Measurements from ENCODE around the gene SAMD10. TPM values are rescaled to one million over a fixed set of nuclear protein-coding genes. Genes with fewer than 3 reads are reported as not detected.
"Not testable (repeated sequence)": the region's sequence is repeated elsewhere in the genome, so short reads cannot be mapped to it uniquely, and the experiment has no call there.

SAMD10 gene
- polyA plus RNA-seq, 4 donors: 3.6 to 7.3 (median 5.2) TPM

- Histone ChIP-seq H3K36me3 (ENCODE audit: control insufficient read depth in 3 of 3, insufficient read depth in 2 of 3, low read depth in 1 of 3, low read length in 3 of 3) (peaks cover 20 to 96% (median 29%) of the 10 kb centered on the region in 3 donors), H3K27ac (ENCODE audit: low read depth in 1 of 3, low read length in 2 of 3) (no peak overlapping the region), H3K9me3 (ENCODE audit: control insufficient read depth in 2 of 2, insufficient read depth in 1 of 2, low read depth in 1 of 2, low read length in 1 of 2) (no peaks in the 10 kb centered on the region), H3K27me3 (ENCODE audit: control insufficient read depth in 3 of 3, insufficient read depth in 3 of 3, low read length in 3 of 3) (peaks cover 0 to 12% (median 0%) of the 10 kb centered on the region in 3 donors), H3K4me3 (ENCODE audit: low read depth in 1 of 3, low read length in 3 of 3) (no peak overlapping the region), H3K4me1 (ENCODE audit: control insufficient read depth in 3 of 3, insufficient read depth in 2 of 3, low read depth in 1 of 3, low read length in 2 of 3) (peaks cover 0 to 25% (median 2%) of the 10 kb centered on the region in 3 donors)
- DNase-seq (no peak), FAIRE-seq (no peak)
- 96% methylated on average over 17 of the region's 17 CpGs for WGBS, 3 donors
Observed at GRCh38 chr20:64022671-64023360, 43.4 kb upstream of the SAMD10 start.

DNA sequence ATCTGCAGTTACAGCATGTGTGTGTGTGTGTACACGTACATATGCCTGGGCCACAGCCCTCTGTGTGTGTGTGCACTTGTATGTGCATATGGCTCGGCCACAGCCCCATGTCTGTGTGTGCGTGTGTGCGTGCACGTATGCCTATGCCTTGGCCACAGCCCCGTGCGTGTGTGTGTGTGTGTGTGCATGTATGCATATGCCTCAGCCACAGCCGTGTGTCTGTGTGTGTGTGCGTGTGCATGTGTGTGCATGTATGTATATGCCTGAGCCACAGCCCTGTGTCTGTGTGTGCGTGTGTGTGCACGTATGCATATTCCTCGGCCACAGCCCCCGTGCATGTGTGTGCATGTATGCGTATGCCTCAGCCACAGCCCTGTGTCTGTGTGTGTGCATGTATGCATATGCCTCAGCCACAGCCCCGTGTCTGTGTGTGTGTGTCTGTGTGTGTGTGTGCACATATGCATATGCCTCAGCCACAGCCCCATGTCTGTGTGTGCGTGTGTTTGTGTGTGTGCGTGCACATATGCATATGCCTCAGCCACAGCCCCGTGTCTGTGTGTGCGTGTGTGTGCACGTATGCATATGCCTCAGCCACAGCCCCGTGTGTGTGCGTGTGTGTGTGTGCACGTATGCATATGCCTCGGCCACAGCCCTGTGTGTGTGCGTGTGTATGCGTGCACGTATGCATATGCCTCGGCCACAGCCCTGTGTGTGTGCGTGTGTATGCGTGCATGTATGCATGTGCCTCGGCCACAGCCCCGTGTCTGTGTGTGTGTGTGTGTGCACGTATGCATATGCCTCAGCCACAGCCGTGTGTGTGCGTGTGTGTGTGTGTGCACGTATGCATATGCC is 41.9 kb upstream of the SAMD10 start:
- H3K9me3 ChIP-seq (ENCODE audit: control insufficient read depth in 2 of 2, insufficient read depth in 1 of 2, low read depth in 1 of 2, low read length in 1 of 2): no peaks in the 10 kb centered on the region
- H3K27ac ChIP-seq (ENCODE audit: low read depth in 1 of 3, low read length in 2 of 3): no peak overlapping the region
- H3K36me3 ChIP-seq (ENCODE audit: control insufficient read depth in 3 of 3, insufficient read depth in 2 of 3, low read depth in 1 of 3, low read length in 3 of 3): peaks cover 19 to 91% (median 25%) of the 10 kb centered on the region in 3 donors
- peaks cover 0 to 25% (median 2%) of the 10 kb centered on the region in 3 donors for H3K4me1 ChIP-seq (ENCODE audit: control insufficient read depth in 3 of 3, insufficient read depth in 2 of 3, low read depth in 1 of 3, low read length in 2 of 3)
- no peak overlapping the region for H3K4me3 ChIP-seq (ENCODE audit: low read depth in 1 of 3, low read length in 3 of 3)
- DNase-seq (no peak), FAIRE-seq (no peak)
- WGBS, 3 donors: 96 to 98% (median 96%) methylated on average over 36 of the region's 36 CpGs
- no peaks in the 10 kb centered on the region for H3K27me3 ChIP-seq (ENCODE audit: control insufficient read depth in 3 of 3, insufficient read depth in 3 of 3, low read length in 3 of 3)

DNA sequence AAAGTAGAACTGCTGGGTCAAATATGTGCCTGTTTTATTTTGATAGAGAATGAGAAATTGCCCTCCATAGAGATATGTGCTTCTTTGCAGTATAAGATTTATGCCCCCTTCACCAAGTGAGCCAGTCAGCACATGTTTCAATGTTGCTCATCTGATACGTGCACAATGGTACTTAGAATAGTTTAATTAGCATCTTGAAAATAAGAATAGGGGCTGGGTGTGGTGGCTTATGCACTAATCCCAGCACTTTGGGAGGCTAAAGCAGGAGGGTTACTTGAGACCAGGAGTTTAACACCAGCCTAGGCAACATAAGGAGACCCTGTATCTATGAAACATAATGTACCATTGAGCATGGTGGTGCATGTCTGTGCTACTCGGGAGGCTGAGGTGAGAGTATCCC is 36.2 kb upstream of the SAMD10 start:
- FAIRE-seq: no peak
- Histone ChIP-seq H3K4me1 (ENCODE audit: control insufficient read depth in 3 of 3, insufficient read depth in 2 of 3, low read depth in 1 of 3, low read length in 2 of 3) (no peaks in the 10 kb centered on the region), H3K27ac (ENCODE audit: low read depth in 1 of 3, low read length in 2 of 3) (no peak overlapping the region), H3K4me3 (ENCODE audit: low read depth in 1 of 3, low read length in 3 of 3) (no peak overlapping the region), H3K36me3 (ENCODE audit: control insufficient read depth in 3 of 3, insufficient read depth in 2 of 3, low read depth in 1 of 3, low read length in 3 of 3) (peaks cover 21 to 76% (median 31%) of the 10 kb centered on the region in 3 donors), H3K9me3 (ENCODE audit: control insufficient read depth in 2 of 2, insufficient read depth in 1 of 2, low read depth in 1 of 2, low read length in 1 of 2) (peaks cover 0 to 3% of the 10 kb centered on the region in 2 donors), H3K27me3 (ENCODE audit: control insufficient read depth in 3 of 3, insufficient read depth in 3 of 3, low read length in 3 of 3) (no peaks in the 10 kb centered on the region)
- WGBS, 3 donors: 93 to 96% (median 94%) methylated on average over 2 of the region's 2 CpGs
- no peak for DNase-seq

- 84 to 85% (median 85%) methylated on average over 9 to 10 of the region's 20 CpGs for WGBS, 3 donors
Observed at GRCh38 chr20:64012385-64013154, 33.1 kb upstream of the SAMD10 start.

GRCh38 chr20:64011366-64011779 is 31.9 kb upstream of the SAMD10 start:
- peaks cover 8 to 78% (median 25%) of the 10 kb centered on the region in 3 donors for H3K36me3 ChIP-seq (ENCODE audit: control insufficient read depth in 3 of 3, insufficient read depth in 2 of 3, low read depth in 1 of 3, low read length in 3 of 3)
- H3K9me3 ChIP-seq (ENCODE audit: control insufficient read depth in 2 of 2, insufficient read depth in 1 of 2, low read depth in 1 of 2, low read length in 1 of 2): peaks cover 0 to 13% of the 10 kb centered on the region in 2 donors
- 96 to 98% (median 96%) methylated on average over 16 of the region's 16 CpGs for WGBS, 3 donors
- DNase-seq: no peak
- H3K27me3 ChIP-seq (ENCODE audit: control insufficient read depth in 3 of 3, insufficient read depth in 3 of 3, low read length in 3 of 3): no peaks in the 10 kb centered on the region
- no peak for FAIRE-seq
- peak overlapping the region in 1 of 3 donors; percentile 69 for H3K27ac ChIP-seq (ENCODE audit: low read depth in 1 of 3, low read length in 2 of 3)
- no peaks in the 10 kb centered on the region for H3K4me1 ChIP-seq (ENCODE audit: control insufficient read depth in 3 of 3, insufficient read depth in 2 of 3, low read depth in 1 of 3, low read length in 2 of 3)
- no peak overlapping the region for H3K4me3 ChIP-seq (ENCODE audit: low read depth in 1 of 3, low read length in 3 of 3)

More at GRCh38 chr20:64012385-64013154, 33.1 kb upstream of the SAMD10 start:
- not testable (repeated sequence) for H3K27me3 ChIP-seq (ENCODE audit: control insufficient read depth in 3 of 3, insufficient read depth in 3 of 3, low read length in 3 of 3); FAIRE-seq; H3K4me1 ChIP-seq (ENCODE audit: control insufficient read depth in 3 of 3, insufficient read depth in 2 of 3, low read depth in 1 of 3, low read length in 2 of 3); DNase-seq; H3K4me3 ChIP-seq (ENCODE audit: low read depth in 1 of 3, low read length in 3 of 3)
- peaks cover 0 to 13% of the 10 kb centered on the region in 2 donors for H3K9me3 ChIP-seq (ENCODE audit: control insufficient read depth in 2 of 2, insufficient read depth in 1 of 2, low read depth in 1 of 2, low read length in 1 of 2)
- peaks cover 10 to 75% (median 27%) of the 10 kb centered on the region in 3 donors for H3K36me3 ChIP-seq (ENCODE audit: control insufficient read depth in 3 of 3, insufficient read depth in 2 of 3, low read depth in 1 of 3, low read length in 3 of 3)
- peak overlapping the region in 2 of 3 donors; percentile 35 to 50 for H3K27ac ChIP-seq (ENCODE audit: low read depth in 1 of 3, low read length in 2 of 3)

DNA sequence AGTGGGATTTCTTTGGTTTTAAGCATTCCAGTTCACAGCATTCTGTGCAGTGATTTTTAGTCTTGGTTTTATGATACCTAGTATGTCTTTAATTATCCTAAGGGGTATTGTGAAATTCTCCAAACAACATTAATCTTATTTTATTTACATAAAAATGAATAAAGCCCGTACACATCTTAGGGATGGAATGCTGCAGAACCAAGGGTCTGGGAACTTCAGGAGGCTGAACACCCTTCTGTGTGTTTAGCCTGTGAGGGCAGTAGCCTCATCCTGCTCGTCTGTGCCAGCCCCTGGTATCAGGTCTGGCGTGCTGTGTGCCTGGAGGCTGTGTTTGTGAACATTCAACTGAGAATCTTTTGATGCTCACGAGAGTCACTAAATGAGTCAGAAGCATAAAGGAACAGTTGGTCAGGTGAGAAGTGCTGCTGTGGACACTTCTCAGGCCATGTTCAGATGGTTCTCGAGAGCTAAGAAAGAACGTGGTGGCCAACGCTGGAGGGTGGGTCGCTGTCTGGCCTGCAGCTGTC is 31.3 kb upstream of the SAMD10 start:
- Histone ChIP-seq H3K27ac (ENCODE audit: low read depth in 1 of 3, low read length in 2 of 3) (peak overlapping the region in 1 of 3 donors; percentile 69), H3K4me3 (ENCODE audit: low read depth in 1 of 3, low read length in 3 of 3) (no peak overlapping the region), H3K4me1 (ENCODE audit: control insufficient read depth in 3 of 3, insufficient read depth in 2 of 3, low read depth in 1 of 3, low read length in 2 of 3) (no peaks in the 10 kb centered on the region), H3K9me3 (ENCODE audit: control insufficient read depth in 2 of 2, insufficient read depth in 1 of 2, low read depth in 1 of 2, low read length in 1 of 2) (peaks cover 0 to 13% of the 10 kb centered on the region in 2 donors), H3K27me3 (ENCODE audit: control insufficient read depth in 3 of 3, insufficient read depth in 3 of 3, low read length in 3 of 3) (no peaks in the 10 kb centered on the region), H3K36me3 (ENCODE audit: control insufficient read depth in 3 of 3, insufficient read depth in 2 of 3, low read depth in 1 of 3, low read length in 3 of 3) (peaks cover 8 to 77% (median 24%) of the 10 kb centered on the region in 3 donors)
- DNase-seq (no peak), FAIRE-seq (no peak)
- 88 to 93% (median 88%) methylated on average over 8 of the region's 8 CpGs for WGBS, 3 donors

DNA sequence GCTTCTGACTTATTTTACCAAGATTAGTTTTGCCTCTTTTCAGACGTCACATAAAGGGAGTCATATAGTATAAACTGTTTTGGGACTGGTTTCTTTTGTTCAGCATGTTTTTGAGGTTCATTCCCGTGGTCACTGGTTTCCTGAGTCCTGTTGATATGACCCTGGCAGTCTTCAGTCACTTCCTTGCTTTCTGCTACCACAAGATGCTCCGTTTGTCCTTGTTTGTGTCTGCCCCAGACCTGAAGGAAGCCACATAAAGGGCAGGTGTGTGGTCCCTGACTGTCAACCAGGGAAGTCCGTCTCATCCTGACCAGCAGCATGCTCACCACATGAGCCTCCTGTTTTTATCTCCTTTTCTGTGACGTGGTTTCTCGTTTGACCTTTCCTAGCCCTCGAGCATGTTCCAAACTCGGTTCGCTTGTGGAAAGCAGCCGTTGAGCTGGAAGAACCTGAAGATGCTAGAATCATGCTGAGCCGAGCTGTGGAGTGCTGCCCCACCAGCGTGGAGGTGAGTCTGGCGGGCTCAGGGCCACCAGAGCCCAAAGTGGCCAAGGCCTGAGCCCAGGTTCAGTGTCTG is 30.5 kb upstream of the SAMD10 start:
- Histone ChIP-seq H3K4me3 (ENCODE audit: low read depth in 1 of 3, low read length in 3 of 3) (no peak overlapping the region), H3K4me1 (ENCODE audit: control insufficient read depth in 3 of 3, insufficient read depth in 2 of 3, low read depth in 1 of 3, low read length in 2 of 3) (no peaks in the 10 kb centered on the region), H3K27ac (ENCODE audit: low read depth in 1 of 3, low read length in 2 of 3) (peak overlapping the region in 1 of 3 donors; percentile 54), H3K36me3 (ENCODE audit: control insufficient read depth in 3 of 3, insufficient read depth in 2 of 3, low read depth in 1 of 3, low read length in 3 of 3) (peaks cover 8 to 80% (median 22%) of the 10 kb centered on the region in 3 donors), H3K9me3 (ENCODE audit: control insufficient read depth in 2 of 2, insufficient read depth in 1 of 2, low read depth in 1 of 2, low read length in 1 of 2) (peaks cover 0 to 13% of the 10 kb centered on the region in 2 donors), H3K27me3 (ENCODE audit: control insufficient read depth in 3 of 3, insufficient read depth in 3 of 3, low read length in 3 of 3) (no peaks in the 10 kb centered on the region)
- FAIRE-seq (no peak), DNase-seq (no peak)
- 85 to 96% (median 88%) methylated on average over 13 of the region's 13 CpGs for WGBS, 3 donors

Data from small intestine (tissue), 7 donors.